Right renal pelvis (tissue), 4 donors: ENCODE data around the gene CACNA2D4. TPM values are rescaled to one million over a fixed set of nuclear protein-coding genes. Genes with fewer than 3 reads are reported as not detected.

Experiments used
- DNase-seq, 4 donors: peaks; one replicate each; pipeline ENCODE4 v3.0.0-alpha.2; 2013; ENCODE audit warnings: low read depth in 4 of 4, low spot score in 3 of 4, missing footprints in 1 of 4
- polyA plus RNA-seq, 4 donors: library from polyadenylated mRNA; unstranded; fragments of 120-200 nt; gene quantifications; one replicate each; pipeline ENCODE4 v1.2.1, GENCODE V29; 2013; ENCODE audit not compliant: insufficient read length in 4 of 4

The CACNA2D4 gene
- polyA plus RNA-seq, 4 donors: 1.9 to 3.0 (median 2.3) TPM

DNA sequence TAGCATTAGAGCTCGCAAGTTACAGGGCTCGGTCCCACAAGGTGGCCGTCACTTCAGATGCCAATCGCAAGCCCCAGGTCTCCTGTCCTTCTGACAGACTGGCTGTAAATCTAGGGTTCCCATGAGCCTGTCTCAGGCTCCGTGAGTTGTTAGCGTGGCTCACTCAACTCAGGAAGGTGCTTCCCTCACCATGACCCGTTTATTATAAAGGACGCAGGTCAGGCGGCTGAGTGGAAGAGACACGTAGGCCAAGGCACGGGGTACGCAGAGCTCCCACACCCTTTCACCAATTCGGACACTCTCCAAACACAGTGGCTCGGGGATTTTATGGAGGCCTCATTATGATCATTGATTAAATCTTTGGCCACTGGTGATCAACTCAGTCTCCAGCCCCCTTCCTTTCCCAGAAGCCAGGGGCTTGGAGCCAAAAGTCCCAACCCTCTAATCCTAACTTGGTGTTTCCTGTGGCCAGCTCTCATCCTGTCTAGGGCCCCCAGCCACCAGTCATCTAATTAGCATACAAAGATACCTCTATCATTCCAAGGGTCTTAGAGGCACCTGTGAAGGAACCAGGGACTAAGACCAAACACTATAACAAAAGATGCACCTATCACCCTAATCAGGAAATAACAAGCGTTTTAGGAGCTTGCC, 123.9 kb downstream of the CACNA2D4 start:
- DNase-seq: no peak

DNA sequence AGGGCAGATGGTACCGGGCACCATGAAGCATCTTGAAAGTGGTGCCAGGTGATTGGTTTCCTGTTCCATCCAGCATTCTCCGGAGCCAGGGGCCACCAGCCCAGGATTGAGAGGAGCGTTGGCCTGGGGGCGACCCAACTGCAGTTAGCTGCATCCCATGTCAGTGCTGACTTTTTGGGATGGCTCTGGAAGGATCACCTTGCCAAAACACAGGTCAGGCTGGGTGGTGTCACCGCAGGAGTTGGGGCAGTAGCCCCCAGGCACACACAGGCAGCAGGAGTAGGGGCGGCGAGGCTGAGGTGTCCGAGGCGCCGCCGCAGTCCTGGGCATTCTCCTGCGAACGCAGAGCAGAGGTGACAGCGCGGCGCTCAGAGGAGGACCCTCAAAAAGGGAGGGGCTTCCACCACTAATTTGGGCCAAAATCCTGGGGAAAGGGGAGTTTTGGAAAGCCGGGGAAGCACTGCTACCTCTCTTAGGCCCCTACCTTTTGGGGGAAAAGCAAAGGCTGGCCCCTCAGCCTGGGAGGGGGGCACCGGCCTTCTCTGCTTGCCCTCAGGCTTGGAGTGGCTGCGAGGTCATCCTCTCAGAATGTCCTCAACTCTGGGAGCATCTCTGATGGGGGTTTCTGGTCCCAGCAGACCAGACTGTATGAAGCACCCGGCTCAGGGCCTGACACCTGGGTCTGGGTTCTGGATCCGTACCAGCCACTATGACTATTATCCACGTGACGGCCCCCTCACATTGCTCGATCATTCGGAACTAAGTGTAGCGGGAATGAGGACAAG, 124.8 kb downstream of the CACNA2D4 start:
- no peak for DNase-seq

DNA sequence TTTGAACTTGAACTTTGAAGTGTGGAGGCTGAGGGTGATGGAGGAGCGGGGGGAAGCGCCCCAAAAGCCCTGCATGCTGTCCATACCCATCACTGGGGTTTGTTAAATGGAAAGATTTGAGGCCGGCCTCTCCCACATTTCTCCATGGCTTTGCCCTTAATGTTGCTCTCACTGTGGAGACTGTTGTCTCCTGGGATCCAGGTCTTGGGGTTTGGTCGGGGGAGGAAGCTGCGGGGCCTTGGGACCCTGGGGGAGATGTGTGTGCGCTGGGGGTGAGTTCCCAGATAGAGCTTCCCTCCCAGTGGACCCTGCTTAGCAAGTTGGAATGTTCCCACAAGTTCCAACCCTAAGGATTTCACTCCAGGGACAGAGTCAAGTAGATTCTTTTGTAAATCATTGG, 126.0 kb downstream of the CACNA2D4 start:
- no peak for DNase-seq

DNA sequence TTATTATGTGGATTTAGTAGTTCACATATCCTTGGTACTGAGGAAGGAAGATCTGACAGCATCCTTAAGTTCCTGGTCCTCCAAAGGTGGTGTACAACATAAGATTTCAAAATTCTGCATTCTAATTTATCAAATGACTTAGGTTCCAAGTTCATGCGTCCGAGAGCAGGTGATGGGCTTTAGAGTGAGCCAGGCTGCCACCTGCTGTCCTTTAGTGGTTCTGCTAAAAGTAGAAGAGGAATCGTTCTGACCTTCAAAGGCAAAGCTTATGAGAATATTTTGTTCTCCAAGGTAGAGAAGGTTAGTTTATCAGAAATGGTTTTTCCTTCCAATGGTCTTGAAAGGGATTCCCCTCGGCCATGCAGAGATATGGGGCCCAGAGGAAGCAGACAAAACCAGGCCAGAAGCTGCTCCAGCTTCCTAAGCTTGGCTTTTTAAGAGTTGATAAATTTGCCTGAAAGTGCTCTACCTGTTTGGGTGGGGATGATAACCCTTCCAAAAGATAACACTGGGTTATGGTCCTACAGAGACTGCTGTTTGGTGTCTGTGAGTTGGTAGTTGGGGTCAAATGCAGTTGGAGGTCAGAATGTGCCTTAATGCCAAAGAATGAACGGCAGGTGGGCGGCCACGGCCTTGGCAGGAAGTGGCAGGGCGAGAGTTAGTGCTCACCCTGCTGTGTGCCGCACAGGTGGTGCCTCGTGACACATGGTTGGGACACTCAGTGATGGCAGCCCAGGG, 127.2 kb downstream of the CACNA2D4 start:
- peak in 3 of 4 donors; percentile 42 to 54 (median 44) for DNase-seq

DNA sequence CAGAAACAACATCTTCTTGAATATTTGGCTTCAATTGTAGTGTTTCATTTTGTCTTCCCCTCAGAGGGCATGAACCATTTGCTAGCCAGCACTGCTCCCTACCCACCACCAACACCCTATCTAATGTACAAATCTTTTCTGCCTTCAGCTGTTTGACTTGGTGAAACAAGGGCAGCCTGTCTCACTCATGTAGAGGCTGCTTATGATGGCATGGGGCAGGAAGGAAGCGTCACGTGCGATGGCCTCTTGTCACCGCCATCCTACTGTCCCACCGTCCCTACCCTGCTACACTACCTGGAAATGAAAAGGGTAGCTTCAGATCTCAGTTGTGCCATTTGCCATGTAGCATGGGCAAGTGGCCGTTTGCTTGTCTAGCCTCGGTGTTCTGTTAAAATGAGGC, 128.0 kb downstream of the CACNA2D4 start:
- DNase-seq: no peak

DNA sequence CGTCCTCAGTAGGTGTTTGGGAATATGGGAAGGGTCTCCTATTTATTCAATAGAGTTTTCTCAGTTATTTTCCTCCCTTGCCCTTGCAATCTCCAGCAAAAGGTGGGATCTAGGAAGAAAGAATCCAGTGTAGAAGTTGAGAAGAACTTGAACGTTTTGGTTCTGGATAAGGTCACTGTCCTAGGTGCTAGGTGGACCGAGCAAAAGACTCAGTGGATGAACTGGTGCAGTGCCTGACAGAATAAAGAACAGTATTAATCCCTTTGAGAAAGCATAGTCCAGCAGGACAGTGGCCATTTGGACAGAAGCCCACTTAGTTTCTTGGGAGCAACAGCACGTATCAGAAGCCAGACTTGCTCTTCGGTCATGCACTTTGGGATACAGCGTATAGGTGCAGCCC, 130.7 kb downstream of the CACNA2D4 start:
- DNase-seq: no peak

DNA sequence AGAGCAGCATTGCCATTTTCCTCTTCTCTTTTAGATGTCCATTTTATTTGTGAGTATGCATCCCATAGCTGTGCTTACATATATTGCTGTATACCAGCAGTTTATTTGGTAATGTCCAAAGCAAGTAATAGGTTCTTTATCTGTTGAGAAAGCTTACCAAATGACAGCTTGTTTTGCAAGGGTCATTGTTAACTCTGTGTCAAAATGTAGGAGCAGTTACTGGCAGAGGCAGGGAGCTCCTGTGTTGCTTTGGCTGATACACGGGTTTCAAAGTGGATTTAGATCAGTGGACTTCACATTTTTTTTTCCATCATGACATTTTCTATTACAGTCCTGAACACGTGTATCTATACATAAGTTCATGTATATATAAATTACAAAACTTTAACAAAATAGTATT, 136.2 kb downstream of the CACNA2D4 start:
- DNase-seq: no peak

DNA sequence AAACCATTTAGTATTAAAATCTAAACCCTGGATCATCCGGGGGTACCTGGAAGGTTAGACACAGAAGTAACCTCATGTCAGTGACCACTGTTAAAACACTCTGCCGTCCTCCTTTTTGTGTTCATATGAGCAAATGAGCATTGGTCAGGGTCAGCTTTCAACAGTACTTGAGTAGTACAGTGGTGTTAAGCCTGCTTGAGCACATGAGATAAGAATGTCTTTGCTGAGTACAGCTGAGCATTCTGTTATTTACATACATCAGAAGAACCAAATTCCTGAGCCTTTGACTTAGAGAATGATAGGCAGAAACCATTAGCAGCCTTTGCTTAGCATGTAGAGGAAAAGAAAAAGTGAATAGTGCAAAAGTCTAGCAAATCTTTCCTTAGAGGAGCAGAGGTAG, 136.7 kb downstream of the CACNA2D4 start:
- DNase-seq: no peak

DNA sequence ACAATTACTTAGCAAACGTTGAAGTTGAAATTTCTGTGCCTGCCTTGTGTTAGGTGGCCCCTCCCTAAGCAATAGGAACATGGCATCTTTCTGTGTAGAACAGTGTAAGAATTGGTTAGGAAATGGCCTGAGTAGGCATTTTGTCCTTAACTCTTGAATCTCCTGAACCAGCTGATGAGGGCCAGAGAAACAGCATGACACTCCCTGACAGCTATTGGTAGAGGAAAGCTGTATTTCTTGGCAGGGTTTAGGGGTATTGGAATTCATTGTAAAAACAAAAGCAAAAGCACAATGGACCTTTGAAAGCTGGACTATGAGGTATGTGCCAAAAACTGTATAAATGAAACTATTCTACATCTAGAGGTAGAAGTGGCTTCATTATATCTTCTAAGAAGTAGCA, 138.7 kb downstream of the CACNA2D4 start:
- no peak for DNase-seq

DNA sequence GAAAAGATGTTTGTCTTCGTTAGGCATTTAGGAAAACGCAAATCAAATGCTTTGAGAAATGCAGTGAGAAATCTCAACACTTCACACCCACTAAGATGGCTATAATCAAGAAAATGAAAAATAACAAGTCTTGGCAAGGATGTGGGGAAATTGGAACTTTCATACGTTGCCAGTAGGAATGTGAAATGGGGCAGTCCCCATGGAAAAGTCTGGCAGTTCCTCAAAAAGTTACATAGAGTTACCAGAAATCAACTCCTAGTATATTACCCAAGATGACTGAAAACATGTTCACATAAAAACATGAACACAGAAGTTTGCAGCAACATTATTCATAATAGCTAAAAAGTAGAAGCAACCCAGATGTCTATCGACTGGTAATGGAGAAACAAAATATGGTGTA, 139.5 kb downstream of the CACNA2D4 start:
- DNase-seq: no peak

DNA sequence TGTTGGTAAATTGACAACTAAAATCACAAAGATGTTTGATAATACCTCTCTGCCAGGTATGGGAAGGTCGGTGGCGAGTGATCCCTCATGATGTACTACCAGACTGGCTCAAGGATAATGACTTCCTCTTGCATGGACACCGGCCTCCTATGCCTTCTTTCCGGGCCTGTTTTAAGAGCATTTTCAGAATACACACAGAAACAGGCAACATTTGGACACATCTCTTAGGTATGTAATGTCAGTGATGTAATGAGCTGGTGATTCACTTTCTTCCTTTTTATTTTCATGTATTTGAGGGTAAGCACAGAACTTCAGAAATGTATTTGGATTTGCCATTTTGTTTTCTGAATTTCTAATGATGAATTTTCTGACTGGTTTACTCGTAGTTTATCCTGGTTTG, 140.7 kb downstream of the CACNA2D4 start:
- DNase-seq: no peak

DNA sequence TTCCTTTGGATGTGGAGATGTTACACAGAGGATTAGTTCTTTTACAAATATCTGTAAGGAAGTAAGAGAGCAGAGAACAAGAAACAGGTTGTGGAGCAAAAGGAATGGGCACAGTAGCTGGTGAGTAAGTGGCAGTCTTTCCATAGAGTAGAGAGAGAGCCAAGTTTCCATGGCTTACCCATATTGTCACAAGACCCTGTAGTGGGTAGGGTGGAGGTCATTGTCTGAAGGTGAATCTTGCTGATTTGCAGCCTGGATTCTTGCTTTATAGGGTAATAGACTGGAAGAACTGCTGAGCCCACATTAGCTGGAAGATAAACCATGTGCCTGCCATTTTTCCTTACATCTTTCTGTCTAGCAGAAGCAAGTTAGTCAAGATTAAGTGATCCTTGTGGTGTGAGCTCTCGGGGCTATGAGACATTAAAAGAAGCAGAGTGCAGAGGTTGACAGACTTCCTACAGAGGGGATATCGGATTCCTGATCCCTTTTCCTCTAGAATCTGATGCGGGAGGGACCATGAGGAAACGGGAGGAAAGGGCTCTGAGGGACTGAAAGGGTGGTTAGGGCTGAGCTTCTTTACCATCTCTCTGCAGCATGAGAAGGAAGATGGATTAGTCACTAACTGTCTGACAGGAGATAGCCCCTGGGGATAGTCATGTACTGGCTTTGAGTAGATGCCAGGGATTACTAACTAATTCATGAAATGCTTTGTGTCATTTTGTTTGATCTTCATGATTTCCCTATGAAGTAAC, 142.1 kb downstream of the CACNA2D4 start:
- no peak for DNase-seq

DNA sequence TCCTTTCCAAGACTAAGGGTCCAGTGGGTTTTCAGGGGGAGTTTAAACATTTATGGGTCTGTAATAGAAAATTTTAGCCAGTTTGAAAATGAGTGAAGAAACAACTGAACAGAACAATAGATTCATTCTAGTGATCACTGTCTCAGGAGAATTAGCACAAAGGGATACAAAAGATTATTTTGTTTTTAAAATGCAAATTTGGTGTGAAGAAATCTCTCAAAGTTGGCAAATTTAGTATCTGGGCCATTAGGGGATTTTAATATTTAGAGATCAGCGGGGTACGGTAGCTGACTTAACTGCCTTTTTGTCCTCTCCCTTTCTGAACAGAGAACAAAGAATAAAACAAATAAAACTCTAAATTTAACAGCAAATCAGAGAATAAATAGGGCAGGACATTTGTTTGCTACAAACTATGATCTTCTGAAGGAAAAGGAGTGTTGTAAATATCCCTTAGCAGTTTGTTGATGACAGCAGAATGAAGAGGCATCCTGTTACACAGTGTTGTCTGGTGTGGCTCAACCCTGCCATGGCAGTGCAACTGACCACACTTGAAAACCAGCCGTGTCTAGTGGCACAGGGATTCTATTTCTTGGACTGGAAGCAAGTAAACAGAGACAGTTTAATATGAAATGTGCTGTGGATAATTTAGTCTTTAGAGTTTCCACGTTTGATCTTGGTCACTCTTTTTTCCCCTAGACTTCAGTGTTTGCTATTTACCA, 144.4 kb downstream of the CACNA2D4 start:
- no peak for DNase-seq

DNA sequence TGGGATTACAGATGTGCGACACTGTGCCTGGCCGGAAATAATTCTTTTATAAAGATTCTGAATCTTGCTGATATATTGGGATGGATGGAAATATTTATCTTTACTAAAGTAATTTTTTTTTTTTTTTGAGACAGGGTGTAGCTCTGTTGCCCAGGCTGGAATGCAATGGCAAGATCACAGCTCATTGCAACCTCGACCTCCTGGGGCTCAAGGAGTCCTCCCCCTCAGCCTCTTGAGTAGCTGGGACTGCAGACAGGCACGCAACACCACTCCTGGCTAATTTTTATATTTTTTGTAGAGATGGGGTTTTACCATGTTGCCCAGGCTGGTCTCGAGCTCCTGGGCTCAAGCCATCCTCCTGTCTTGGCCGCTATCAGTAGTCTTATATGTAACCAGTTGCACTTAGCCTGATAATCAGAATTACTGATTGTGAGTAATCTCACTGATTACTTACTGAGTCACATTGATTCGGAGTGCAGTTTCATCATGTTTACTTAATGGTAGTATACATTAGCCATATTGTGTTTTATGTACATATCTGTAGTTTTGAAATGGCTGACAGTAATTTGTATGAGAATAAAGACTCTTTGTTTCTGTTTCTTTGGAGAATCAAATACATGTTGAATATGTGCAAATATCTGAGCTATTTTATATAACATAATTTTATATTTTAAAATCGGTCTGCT, 148.5 kb downstream of the CACNA2D4 start:
- DNase-seq: no peak

DNA sequence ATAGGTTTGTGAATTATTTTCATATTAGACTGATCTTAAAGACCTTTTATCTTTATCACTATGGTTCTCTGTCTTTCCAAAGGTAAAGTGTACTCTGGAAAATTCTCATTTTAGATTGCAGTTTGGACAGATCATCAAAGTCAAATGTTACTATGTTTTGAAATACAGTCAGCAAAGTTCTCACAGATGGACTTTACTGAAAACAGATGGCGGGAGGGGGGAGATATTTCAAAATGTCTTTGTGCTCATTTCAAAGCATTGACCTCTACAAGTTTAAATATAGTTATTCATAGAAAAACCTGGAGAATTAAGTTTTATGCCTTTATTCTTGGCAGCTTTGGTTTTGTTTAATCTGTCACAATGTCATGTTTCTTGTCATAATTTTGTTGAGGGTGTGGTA, 149.8 kb downstream of the CACNA2D4 start:
- no peak for DNase-seq

DNA sequence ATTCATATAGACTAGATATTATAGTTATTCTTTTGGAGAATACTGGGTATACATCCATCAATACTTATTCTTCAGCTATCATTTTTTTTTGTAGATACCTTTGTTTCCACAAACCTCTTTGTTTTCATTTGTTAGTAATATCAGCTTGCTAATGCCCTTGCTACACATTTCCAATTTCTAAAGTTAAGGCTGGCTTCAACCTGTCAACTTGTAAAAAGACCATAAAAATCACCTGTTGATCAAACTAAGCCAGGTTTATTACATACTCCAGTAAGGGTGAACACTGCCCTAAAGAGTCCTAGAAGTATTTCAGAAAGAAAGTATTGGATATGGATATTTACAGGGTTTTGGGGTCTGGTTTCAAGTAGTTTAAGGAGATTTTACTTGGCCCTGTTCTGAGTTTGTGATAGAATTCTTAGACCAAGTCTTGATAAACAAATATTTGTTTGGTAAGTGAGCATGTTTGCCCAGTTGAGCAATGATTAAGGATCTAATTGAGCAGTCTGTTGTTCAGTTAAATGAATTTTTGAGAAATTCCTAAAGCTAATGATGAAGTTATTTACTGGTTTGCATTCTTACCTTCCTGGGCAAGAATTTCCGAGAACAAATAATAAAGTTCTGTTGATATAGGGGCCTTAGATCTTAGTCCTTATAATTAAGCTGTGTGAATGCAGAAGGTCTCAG, 150.9 kb downstream of the CACNA2D4 start:
- no peak for DNase-seq

DNA sequence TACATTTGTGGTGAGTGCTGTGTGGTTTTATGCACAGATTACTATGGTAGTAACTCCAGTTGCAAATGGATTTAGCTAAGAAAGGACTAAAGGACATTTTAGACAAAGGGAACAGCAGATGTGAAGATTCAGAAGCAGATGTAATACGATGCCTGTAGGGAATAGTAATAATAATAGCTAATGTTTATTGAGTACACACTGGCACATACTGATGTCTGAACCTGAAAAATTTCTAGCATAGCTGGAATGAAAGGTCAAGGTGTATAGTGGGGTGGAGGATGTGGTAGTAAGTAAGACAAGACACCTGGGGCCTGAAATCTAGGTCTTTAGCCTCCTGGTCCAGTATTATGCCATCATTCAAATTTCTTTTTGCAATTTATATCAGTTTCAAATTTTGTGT, 152.3 kb downstream of the CACNA2D4 start:
- no peak for DNase-seq

DNA sequence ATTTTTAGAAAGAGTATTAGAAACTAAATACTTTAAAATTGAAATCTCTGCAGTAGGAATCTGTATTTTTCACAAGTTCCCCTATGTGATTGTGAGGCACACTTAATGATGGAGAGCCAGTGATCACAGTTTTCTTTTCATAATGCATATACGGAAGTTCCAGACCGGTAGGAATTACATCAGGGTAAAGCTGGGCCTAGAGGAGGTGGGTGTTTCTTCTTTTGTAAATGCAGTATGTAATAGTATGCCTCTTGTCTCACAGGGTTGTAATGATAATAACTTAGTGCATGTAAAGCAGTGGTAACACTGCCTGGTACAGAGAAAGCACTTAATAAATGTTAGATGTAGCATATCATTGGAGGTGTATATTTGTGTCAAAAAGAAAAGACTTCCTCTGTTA, 155.3 kb downstream of the CACNA2D4 start:
- DNase-seq: no peak

DNA sequence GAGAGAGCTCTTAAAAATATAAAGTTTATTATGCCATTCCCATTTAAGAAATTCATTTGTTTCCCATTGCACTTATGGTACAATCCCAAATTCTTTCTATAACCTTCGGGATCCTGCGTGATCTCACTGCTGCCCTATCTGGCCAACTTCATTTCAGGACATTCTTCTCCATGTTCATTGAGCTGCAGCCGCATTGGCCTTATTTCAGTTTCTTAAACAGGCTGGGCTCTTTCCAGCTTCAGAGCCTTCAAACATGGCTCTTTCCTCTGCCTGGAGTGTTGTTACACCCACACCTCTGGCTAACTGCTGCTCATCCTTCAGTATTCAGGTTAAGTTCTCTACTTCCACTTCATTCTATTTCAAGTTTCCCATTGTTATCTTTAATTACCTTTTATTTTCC, 156.6 kb downstream of the CACNA2D4 start:
- DNase-seq: no peak
